GM13976 (cell line): Measurements from ENCODE around the gene SORBS2.

Source experiments
- DNase-seq: peaks from one replicate; pipeline ENCODE4 v3.0.0; 2012; ENCODE audit warnings: low spot score
- in situ Hi-C: fragments of 300-500 bp; cut with MboI; formaldehyde crosslinking; loops from one replicate; pipeline ENCODE4 v1.12.0; 2022; ENCODE audit warnings: low sequenced_read_pairs, mixed read lengths, inconsistent platforms; ENCODE audit not compliant: unreplicated experiment
- TF ChIP-seq, protein P1 (sequence below): IDR thresholded peaks from 2 replicates; pipeline ENCODE4 v1.5.1; 2012; ENCODE audit warnings: borderline replicate concordance, mild to moderate bottlenecking; ENCODE audit not compliant: insufficient read depth; ENCODE audit errors: extremely low read depth, missing control alignments, control extremely low read depth

Gene SORBS2

DNA sequence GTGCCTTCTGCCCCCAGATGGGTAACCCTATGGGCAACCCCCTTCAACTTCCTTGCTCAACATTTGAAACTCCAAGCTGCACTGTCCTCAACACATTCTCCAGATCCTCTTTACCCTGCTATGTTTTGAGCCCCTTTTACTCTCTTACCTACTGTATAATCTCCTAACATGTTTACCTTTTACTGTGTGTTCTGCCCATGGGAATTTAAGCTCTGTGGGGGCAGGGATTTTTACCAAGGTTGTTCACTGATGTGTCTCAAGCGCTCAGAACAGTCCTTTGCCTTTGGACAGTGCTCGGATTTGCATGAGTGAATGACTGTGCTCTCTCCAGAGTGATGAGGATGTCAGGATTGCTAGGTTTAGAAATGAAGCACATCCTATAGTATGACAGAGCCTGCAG lies 53.2 kb downstream of the SORBS2 start:
- TF ChIP-seq, protein P1, sequence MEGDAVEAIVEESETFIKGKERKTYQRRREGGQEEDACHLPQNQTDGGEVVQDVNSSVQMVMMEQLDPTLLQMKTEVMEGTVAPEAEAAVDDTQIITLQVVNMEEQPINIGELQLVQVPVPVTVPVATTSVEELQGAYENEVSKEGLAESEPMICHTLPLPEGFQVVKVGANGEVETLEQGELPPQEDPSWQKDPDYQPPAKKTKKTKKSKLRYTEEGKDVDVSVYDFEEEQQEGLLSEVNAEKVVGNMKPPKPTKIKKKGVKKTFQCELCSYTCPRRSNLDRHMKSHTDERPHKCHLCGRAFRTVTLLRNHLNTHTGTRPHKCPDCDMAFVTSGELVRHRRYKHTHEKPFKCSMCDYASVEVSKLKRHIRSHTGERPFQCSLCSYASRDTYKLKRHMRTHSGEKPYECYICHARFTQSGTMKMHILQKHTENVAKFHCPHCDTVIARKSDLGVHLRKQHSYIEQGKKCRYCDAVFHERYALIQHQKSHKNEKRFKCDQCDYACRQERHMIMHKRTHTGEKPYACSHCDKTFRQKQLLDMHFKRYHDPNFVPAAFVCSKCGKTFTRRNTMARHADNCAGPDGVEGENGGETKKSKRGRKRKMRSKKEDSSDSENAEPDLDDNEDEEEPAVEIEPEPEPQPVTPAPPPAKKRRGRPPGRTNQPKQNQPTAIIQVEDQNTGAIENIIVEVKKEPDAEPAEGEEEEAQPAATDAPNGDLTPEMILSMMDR: no peak
- in situ Hi-C loops: no loop called here
- DNase-seq: no peak

DNA sequence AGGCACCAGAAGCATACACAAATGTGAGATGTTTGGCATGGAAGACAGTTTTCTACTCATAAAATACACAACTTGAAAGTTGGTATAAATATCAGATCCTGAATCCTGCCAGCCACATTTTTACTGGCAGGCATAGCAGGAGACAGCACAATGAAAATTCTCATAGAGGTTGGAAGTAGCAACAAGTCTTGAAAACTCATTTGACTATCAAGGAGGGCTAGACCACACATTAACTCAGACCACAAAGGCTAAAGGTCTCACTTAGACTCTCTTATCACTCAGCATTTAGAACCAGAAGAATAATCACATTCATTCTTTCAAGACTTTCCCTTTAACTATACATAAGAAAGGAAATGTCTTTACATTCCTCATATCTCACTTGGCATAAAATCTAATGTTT lies 56.5 kb downstream of the SORBS2 start:
- TF ChIP-seq, protein P1: no peak
- in situ Hi-C loops: no loop called here
- DNase-seq: no peak

DNA sequence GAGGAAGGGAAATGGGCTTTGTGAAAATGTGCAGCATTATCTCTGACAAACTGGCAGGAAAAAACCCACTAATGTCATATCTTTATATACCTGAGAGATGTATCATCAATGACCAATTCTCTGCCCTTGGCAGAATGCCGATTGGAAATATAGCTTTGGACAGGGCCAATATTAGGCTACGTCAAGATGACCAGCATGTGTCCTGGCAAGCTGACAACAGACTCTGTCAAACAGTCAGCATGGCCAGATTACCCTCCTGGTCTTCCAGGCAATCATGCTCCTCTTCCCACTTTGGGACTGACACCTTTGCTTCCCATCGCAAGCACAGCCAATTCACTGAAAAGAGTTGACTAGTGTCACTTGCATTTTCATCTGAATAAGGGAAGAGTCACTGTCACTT lies 57.0 kb downstream of the SORBS2 start:
- in situ Hi-C loops: no loop called here
- DNase-seq: no peak
- TF ChIP-seq, protein P1: no peak

DNA sequence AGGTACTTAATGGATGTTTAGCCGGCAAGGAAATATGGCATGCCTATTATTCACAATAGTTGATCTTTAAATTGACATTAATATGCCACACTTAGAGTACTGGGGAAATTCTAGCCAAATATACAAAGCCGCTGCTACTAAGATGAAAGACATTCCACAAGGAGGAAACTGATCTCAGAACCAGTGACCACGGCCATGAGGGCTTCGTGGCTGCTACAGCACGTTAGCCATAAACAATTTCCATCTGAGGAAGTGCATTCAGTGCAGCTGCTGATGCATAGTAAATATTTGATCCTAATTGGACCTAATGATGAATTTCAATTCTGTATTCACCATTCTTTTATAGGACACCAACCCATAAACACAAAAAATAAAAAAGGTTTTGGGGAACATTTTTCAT lies 59.1 kb downstream of the SORBS2 start:
- DNase-seq: no peak
- TF ChIP-seq, protein P1: no peak
- in situ Hi-C loops: no loop called here

DNA sequence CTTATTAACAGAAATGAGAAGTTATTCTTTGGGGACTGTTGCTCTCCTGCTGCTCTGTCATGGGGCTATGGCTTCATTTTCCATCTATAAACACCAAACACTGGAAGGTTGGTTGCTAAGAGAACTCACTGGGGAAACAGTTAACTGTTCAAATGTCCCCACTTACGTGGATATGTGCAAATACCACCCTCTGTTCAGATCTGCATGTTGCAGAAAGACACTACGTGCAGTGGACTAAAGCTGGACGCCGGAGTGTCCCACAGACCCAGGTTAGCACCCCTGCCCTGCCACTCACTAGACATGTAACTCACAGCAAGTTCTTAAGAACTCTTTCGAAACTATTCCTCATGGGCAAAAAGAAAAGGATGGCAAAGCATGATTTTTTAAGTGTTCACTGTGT lies 62.1 kb downstream of the SORBS2 start:
- TF ChIP-seq, protein P1: no peak
- in situ Hi-C loops: no loop called here
- DNase-seq: no peak

DNA sequence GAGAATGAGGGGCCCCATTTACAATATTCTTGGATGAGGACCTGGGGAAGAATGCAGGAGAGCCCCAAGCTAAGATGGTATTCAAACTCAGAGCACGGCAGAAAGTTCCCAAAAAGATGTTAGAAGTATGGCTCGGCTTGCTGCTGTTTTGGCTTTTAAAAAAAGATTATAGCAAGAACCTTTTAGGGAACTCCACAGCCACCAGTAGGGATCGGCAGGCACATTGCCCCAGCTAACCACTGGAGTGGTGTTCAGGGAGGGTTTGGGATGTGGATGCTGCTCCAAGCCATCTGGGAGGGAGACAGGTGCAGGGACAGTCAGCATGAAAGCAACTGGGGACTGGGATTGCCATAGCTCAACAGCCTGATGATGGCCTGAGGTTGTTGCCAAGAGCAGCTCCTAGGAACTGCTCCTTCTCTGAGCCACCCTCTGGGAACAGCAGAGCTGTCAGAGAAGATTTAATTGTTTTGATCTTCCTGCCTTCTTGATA lies 63.0 kb downstream of the SORBS2 start:
- in situ Hi-C loops: no loop called here
- DNase-seq: no peak
- TF ChIP-seq, protein P1: no peak

DNA sequence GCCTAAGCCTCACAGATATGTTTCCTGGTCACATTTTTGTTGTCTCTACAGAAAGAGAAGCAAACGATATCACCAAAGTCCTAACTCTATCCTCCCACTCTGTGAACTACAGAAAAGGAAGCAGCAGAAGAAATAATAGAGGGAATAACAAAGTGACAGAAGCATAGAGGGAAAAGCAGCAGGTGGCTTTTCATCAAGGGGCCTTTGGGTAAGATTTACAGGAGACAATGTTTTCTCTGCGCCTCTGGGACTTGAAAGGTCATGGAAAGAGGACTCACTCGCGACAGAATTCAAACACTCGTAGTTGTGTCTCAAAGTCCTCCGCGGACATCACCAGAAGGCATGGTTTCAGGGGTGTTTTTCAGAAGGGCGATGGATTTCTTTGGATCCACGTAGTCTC lies 66.1 kb downstream of the SORBS2 start:
- DNase-seq: no peak
- TF ChIP-seq, protein P1: no peak
- in situ Hi-C loops: no loop called here
